ENCODE measurements around the gene ZBTB1. TPM values are rescaled to one million over a fixed set of nuclear protein-coding genes. Genes with fewer than 3 reads are reported as not detected.
A peak's percentile ranks its signal among the peaks of the same experiment; 100 is the strongest.

ZBTB1 gene
- total RNA-seq, 1 experiment from 2014 or later, result 26.0 TPM

GRCh38 chr14:64502887-64503433 is 1.6 kb upstream of the ZBTB1 start:
- intact Hi-C loops (cut with micrococcal nuclease), result loop anchor here (1.0 to 10.0 kb wide), 4 partner anchors 37 to 158 kb away; partner anchors contain the start of gene HSPA2
- H3K27me3 ChIP-seq (ENCODE audit: low read length), result no peaks in the 10 kb centered on the region
- H4K20me1 ChIP-seq (ENCODE audit: low read length), result peaks cover 25% of the 10 kb centered on the region
- H3F3A ChIP-seq (ENCODE audit: low read length, unreplicated experiment), result peaks cover 6% of the 10 kb centered on the region
- ChIA-PET POLR2A (ENCODE audit: unreplicated experiment) (interaction anchor here (0.6 to 0.7 kb wide), 4 partner anchors 12 to 389 kb away, joined by 4 to 20 read pairs (median 8); no protein-coding TSS in a partner anchor), CTCF (no interaction called here)
- TF ChIP-seq EZH2 (IDR thresholded peaks at IDR 0.05; ENCODE audit: low read length, unreplicated experiment) (no peak), EZH2phosphoT487 (IDR thresholded peaks at IDR 0.05; ENCODE audit: borderline replicate concordance, low read length) (no peak), CTCF (conservative IDR thresholded peaks at IDR 0.05; ENCODE audit: low read depth, low read length) (no peak)
- H3K9me2 ChIP-seq (replicated peaks; ENCODE audit: low read length), result no peaks in the 10 kb centered on the region
- peaks cover 79% of the 10 kb centered on the region for H3K79me2 ChIP-seq (ENCODE audit: low read length)
- peak overlapping the region; percentile 93 for H2AFZ ChIP-seq (ENCODE audit: low read length)
- H3K36me3 ChIP-seq (ENCODE audit: low read depth, low read length), result 0 out of 2 replicates have a peak, but pooled peaks cover 1% of the 10 kb centered on the region
- H3K4me1 ChIP-seq (ENCODE audit: insufficient read depth, low read length), result peaks cover 36% of the 10 kb centered on the region
- H3K9ac ChIP-seq (ENCODE audit: low read length), result peak overlapping the region; percentile 88
- BruUV-seq (replicated peaks), result TSS peak; percentile 38
- peak overlapping the region; percentile 89 for H3K27ac ChIP-seq (ENCODE audit: low read length)
- peak overlapping the region; percentile 97 for H3K4me2 ChIP-seq (ENCODE audit: low read length)
- ATAC-seq (no peak), DNase-seq (peak; percentile 31)
- H3K4me3 ChIP-seq (ENCODE audit: low read length), result peak overlapping the region; percentile 82
- no peaks in the 10 kb centered on the region for H3K9me3 ChIP-seq (ENCODE audit: low read length)

GRCh38 chr14:64503434-64504309 is 898 bp upstream of the ZBTB1 start, which contains the start of gene ZBTB25:
TSS of gene ZBTB25 (minus strand) at chr14:64503838. CDS start at chr14:64490533, 13,305 bp downstream.
- peak within 1 kb of the TSS; percentile 93 for H2AFZ ChIP-seq (ENCODE audit: low read length)
- ATAC-seq (peak; percentile 63), DNase-seq (peak; percentile 93)
- peaks cover 43% of the 10 kb centered on the region for H3K4me1 ChIP-seq (ENCODE audit: insufficient read depth, low read length)
- peak within 1 kb of the TSS; percentile 82 for H3K4me3 ChIP-seq (ENCODE audit: low read length)
- no peak for TF ChIP-seq EZH2 (IDR thresholded peaks at IDR 0.05; ENCODE audit: low read length, unreplicated experiment)
- no peak for TF ChIP-seq CTCF (conservative IDR thresholded peaks at IDR 0.05; ENCODE audit: low read depth, low read length)
- TF ChIP-seq EZH2phosphoT487 (IDR thresholded peaks at IDR 0.05; ENCODE audit: borderline replicate concordance, low read length), result no peak; the same call in 1 of the 2 replicates
- ChIA-PET CTCF (interaction anchor here (0.6 kb wide), 1 partner anchor 133 kb away, joined by 3 read pairs; no protein-coding TSS in a partner anchor), POLR2A (ENCODE audit: unreplicated experiment) (interaction anchor here (0.6 to 1.3 kb wide), 13 partner anchors 10 to 1511 kb away, joined by 4 to 53 read pairs (median 16); no protein-coding TSS in a partner anchor)
- no peaks in the 10 kb centered on the region for H3K27me3 ChIP-seq (ENCODE audit: low read length)
- intact Hi-C loops (cut with micrococcal nuclease), result loop anchor here (1.0 to 10.0 kb wide), 4 partner anchors 37 to 159 kb away; partner anchors contain the start of gene HSPA2
- H3K9me3 ChIP-seq (ENCODE audit: low read length), result no peaks in the 10 kb centered on the region
- H3F3A ChIP-seq (ENCODE audit: low read length, unreplicated experiment), result peaks cover 6% of the 10 kb centered on the region
- peak within 1 kb of the TSS; percentile 97 for H3K4me2 ChIP-seq (ENCODE audit: low read length)
- peak within 1 kb of the TSS; percentile 88 for H3K9ac ChIP-seq (ENCODE audit: low read length)
- H3K27ac ChIP-seq (ENCODE audit: low read length), result peak within 1 kb of the TSS; percentile 89
- H3K36me3 ChIP-seq (ENCODE audit: low read depth, low read length), result no peaks in the 10 kb centered on the region
- H3K9me2 ChIP-seq (replicated peaks; ENCODE audit: low read length), result no peaks in the 10 kb centered on the region
- H4K20me1 ChIP-seq (ENCODE audit: low read length), result peaks cover 32% of the 10 kb centered on the region
- BruUV-seq (replicated peaks), result no TSS peak
- H3K79me2 ChIP-seq (ENCODE audit: low read length), result peaks cover 87% of the 10 kb centered on the region

All from PC-3 (cell line).